A549 (cell line): ENCODE data around the gene KDM5B.
"Not testable (repeated sequence)": the region's sequence is repeated elsewhere in the genome, so short reads cannot be mapped to it uniquely, and the experiment has no call there.

Experiments
- CTCF ChIP-seq: fragments of >200 bp; sonication (Bioruptor Twin); formaldehyde crosslinking; IDR thresholded peaks from 3 replicates; pipeline ENCODE4 v1.5.1; 2016
- POLR2A ChIP-seq: IDR thresholded peaks from 2 replicates; pipeline ENCODE4 v1.6.1; 2012; ENCODE audit warnings: mild to moderate bottlenecking, low read length

GRCh38 chr1:202714202-202714601 is 94.0 kb downstream of the KDM5B start:
- TF ChIP-seq POLR2A, CTCF: not testable (repeated sequence)
